Cardiac muscle cell (in vitro differentiated cells and primary cell): ENCODE measurements around the gene KCNN3. TPM values are rescaled to one million over a fixed set of nuclear protein-coding genes. Genes with fewer than 3 reads are reported as not detected.

Experiments
- DNase-seq, 2 donors: peaks; one replicate each; pipeline versions ENCODE4 v3.0.0 to v3.0.0-alpha.2; 2010 to 2017; ENCODE audit warnings: low read depth in 1 of 2, low spot score in 1 of 2
- H3K27ac ChIP-seq: fragments of 200-600 bp; sonication (generic); 2 replicates; pipeline ENCODE4 v1.5.1; 2016
- H3K27me3 ChIP-seq: fragments of 200-600 bp; sonication (generic); 2 replicates; pipeline ENCODE4 v1.6.0; 2016; ENCODE audit warnings: control low read depth
- H3K36me3 ChIP-seq: fragments of 200-600 bp; sonication (generic); 2 replicates; pipeline ENCODE4 v1.5.1; 2016; ENCODE audit warnings: control low read depth
- H3K4me1 ChIP-seq: fragments of 200-600 bp; sonication (generic); 2 replicates; pipeline ENCODE4 v1.8.1; 2017; ENCODE audit warnings: low read depth, mild to moderate bottlenecking, mixed run types
- H3K4me3 ChIP-seq: fragments of 200-600 bp; sonication (generic); 2 replicates; pipeline ENCODE4 v1.5.1; 2016; ENCODE audit warnings: mild to moderate bottlenecking
- H3K9me3 ChIP-seq: fragments of 200-600 bp; sonication (generic); 2 replicates; pipeline ENCODE4 v1.5.1; 2017; ENCODE audit warnings: low read depth, mild to moderate bottlenecking, control low read depth
- polyA plus RNA-seq: library from polyadenylated mRNA; unstranded; fragments of >200 nt; fragmentation: Nextera tagmentation; extraction: Ambion mirVana; gene quantifications from 2 replicates; pipeline ENCODE4 v1.2.1, GENCODE V29; 2016
- total RNA-seq: library from RNA; depleted of rRNA; stranded (reverse); fragments of >200 nt; gene quantifications from 2 replicates; pipeline ENCODE4 v1.2.3, GENCODE V29; 2016
- TF ChIP-seq, protein P1 (sequence below): IDR thresholded peaks from 2 replicates; pipeline ENCODE4 v1.5.1; 2012; ENCODE audit warnings: low read depth, mild to moderate bottlenecking, low read length

The KCNN3 gene
- total and polyA plus RNA-seq, 2 experiments from 2014 or later, result 1.5 to 2.9 TPM

DNA sequence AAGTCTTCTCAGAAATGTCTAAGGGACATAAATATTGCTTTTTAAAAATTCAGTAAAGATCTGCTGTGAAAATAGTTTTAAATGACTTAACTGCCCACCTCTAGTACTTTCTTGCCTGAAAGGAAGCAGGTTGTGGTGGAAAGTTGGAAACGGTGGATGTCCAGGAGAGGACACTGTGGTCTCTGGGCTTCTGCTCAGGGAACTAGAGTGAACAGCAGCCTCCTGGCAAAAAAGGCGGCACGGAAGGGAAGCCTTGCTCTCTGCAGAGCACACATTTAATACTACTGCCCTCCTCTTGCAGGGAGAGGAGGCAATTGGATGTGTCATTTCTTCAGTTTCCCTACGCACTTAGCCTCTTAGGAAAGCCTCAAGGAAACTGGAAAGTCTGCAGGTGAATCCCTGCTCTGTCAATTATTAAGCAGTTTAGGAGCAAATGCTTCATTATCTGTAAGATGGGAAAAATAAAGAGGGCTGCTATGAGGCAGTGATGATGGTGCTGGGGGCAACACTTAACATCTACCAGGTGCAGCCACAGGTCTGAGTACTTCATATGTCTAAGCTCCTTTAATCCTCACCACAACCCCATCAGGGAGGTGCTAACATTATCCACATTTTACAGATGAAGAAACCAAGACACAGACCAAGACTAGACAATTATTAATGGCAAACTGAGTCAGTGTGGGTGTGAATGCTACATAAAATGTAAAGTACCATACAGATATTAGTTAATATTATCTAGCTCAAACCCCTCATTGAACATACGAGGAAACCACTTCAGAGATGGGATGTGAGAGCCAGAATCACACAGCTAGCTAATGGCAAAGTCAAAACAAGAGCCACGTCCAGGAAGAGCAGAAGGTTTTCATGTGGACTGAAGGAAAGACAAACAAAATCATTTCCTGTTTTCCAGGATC lies 153.2 kb downstream of the KCNN3 start:
- H3K27ac ChIP-seq, result no peak overlapping the region
- no peaks in the 10 kb centered on the region for H3K27me3 ChIP-seq
- H3K36me3 ChIP-seq, result no peaks in the 10 kb centered on the region

DNA sequence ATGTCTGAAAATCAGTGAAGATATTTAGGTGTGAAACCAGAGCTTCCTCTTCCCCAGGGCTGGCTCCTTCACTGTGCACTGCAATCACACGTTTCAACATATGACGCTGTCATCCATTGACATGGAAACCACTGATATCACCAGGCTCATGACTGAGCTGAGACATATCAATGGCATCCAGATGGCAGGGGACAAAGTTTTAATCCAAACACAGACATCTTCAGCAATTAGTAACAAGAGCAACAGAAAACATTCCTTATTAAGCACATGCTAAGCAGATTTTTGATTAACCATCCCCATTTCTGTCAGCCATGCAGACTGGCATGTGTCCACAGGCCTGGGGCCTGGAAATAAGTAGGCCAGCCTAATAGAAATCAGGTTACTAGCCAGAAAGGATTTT lies 154.1 kb downstream of the KCNN3 start:
- peaks cover 14% of the 10 kb centered on the region for H3K4me1 ChIP-seq
- no peak overlapping the region for H3K4me3 ChIP-seq
- DNase-seq, result no peak
- H3K27ac ChIP-seq, result no peak overlapping the region
- no peaks in the 10 kb centered on the region for H3K27me3 ChIP-seq
- TF ChIP-seq, protein P1, sequence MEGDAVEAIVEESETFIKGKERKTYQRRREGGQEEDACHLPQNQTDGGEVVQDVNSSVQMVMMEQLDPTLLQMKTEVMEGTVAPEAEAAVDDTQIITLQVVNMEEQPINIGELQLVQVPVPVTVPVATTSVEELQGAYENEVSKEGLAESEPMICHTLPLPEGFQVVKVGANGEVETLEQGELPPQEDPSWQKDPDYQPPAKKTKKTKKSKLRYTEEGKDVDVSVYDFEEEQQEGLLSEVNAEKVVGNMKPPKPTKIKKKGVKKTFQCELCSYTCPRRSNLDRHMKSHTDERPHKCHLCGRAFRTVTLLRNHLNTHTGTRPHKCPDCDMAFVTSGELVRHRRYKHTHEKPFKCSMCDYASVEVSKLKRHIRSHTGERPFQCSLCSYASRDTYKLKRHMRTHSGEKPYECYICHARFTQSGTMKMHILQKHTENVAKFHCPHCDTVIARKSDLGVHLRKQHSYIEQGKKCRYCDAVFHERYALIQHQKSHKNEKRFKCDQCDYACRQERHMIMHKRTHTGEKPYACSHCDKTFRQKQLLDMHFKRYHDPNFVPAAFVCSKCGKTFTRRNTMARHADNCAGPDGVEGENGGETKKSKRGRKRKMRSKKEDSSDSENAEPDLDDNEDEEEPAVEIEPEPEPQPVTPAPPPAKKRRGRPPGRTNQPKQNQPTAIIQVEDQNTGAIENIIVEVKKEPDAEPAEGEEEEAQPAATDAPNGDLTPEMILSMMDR, result no peak
- no peaks in the 10 kb centered on the region for H3K36me3 ChIP-seq
- H3K9me3 ChIP-seq, result no peaks in the 10 kb centered on the region

More for the DNA sequence above, 153.2 kb downstream of the KCNN3 start:
- no peak for DNase-seq
- H3K9me3 ChIP-seq, result no peaks in the 10 kb centered on the region
- H3K4me1 ChIP-seq, result peaks cover 14% of the 10 kb centered on the region
- TF ChIP-seq, protein P1, result no peak
- H3K4me3 ChIP-seq, result no peak overlapping the region

DNA sequence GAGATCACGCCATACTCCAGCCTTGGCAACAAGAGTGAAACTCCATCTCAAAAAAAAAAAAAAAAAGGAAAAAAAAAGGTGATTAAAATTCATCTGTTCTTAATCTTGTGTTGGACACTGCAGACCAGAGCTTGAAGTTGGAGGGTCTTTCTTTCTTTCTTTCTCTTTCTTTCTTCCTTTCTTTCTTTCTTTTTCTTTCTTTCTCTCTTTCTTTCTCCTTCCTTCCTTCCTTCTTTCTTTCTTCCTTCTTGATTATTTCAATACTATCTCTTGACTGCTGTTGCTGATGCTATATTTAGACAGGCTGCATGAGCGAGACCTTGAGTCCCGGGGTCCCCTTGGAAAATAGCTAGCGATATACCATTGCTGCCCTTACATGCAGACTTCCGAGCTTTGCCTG lies 154.7 kb downstream of the KCNN3 start:
- no peak overlapping the region for H3K27ac ChIP-seq
- peaks cover 14% of the 10 kb centered on the region for H3K4me1 ChIP-seq
- no peaks in the 10 kb centered on the region for H3K27me3 ChIP-seq
- DNase-seq, result peak in 1 of 2 donors; percentile 20
- no peak overlapping the region for H3K4me3 ChIP-seq
- TF ChIP-seq, protein P1, result no peak
- H3K9me3 ChIP-seq, result no peaks in the 10 kb centered on the region
- no peaks in the 10 kb centered on the region for H3K36me3 ChIP-seq

DNA sequence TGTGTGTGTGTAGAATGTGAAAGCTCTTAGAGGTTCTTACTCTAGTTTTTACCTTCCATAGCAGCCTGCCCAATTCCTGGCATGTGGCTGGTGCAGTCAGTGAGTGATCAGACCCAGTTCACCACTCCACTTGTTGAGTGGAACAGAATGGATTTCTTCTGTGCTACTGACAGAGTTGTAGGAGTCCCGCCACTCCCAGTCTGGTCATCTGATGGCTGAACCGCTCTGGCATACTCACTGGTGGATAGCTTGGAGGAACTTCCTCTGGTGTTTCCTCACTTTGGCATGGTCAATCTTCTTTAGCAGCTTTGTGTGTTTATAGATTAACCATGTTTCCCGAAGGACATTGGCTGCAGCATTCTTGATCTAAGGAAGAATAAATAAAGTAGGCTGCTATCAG lies 155.4 kb downstream of the KCNN3 start:
- no peaks in the 10 kb centered on the region for H3K9me3 ChIP-seq
- no peaks in the 10 kb centered on the region for H3K27me3 ChIP-seq
- H3K27ac ChIP-seq, result peak overlapping the region; percentile 9
- H3K36me3 ChIP-seq, result no peaks in the 10 kb centered on the region
- TF ChIP-seq, protein P1, result no peak
- H3K4me1 ChIP-seq, result peaks cover 14% of the 10 kb centered on the region
- H3K4me3 ChIP-seq, result no peak overlapping the region
- DNase-seq, result peak; percentile 47 to 58

DNA sequence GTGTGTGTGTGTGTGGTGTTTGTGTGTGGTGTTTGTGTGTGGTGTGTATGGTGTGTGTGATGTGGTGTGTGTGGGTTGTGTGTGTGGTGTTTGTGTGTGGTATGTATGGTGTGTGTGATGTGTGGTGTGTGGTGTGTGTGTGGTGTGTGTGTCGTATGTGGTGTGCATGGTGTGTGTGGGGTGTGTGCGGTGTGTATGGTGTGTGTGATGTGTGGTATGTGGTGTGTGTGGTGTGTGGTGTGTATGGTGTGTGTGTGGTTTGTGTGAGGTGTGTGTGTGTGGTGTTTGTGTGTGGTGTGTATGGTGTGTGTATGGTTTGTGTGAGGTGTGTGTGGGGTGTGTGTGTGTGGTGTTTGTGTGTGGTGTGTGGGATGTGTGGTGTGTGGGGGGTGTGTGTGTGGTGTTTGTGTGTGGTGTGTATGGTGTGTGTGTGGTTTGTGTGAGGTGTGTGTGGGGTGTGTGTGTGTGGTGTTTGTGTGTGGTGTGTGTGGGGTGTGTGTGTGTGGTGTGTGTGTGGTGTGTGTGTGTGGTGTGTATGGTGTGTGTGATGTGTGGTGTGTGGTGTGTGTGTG lies 155.9 kb downstream of the KCNN3 start:
- Histone ChIP-seq H3K36me3 (no peaks in the 10 kb centered on the region), H3K4me3 (no peak overlapping the region), H3K9me3 (no peaks in the 10 kb centered on the region), H3K4me1 (peaks cover 14% of the 10 kb centered on the region), H3K27ac (no peak overlapping the region), H3K27me3 (no peaks in the 10 kb centered on the region)
- no peak for DNase-seq
- TF ChIP-seq, protein P1, result no peak
